ENCODE data around the gene SNX5. TPM values are rescaled to one million over a fixed set of nuclear protein-coding genes. Genes with fewer than 3 reads are reported as not detected.

SNX5 gene
- total and polyA plus RNA-seq, 2 of the 13 experiments (the other 11 are each of a cell fraction or from before 2014, with no cell fraction given): 664 to 1,040 TPM

DNA sequence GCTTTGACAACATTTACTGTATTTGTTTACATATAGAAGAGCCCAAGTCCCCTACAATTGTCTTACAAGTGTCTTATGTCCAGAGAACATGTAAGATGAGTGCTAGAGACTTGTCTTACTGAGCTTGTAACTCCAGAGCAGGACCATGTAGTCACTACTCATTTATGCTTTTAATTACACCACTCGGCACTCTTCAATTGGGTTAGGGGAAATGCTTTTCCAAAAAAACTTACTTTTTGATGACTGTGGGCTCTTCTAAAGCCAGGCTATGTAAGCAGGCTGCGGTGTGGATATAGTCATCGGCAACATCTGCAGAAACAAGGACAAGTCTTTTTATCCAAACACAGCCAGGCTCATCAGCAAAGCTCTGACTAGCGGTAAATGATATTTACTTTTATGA, 18.7 kb downstream of the SNX5 start (continued):
- peak; percentile 46; the same call in 1 of the 2 replicates for TF ChIP-seq RBFOX2 (IDR thresholded peaks at IDR 0.05; ENCODE audit: low read depth, low read length)
- TF ChIP-seq AGO2 (optimal IDR thresholded peaks at IDR 0.05; ENCODE audit: low read depth, low read length): peak; percentile 53
- peak; percentile 89 for TF ChIP-seq RBM22 (optimal IDR thresholded peaks at IDR 0.05; ENCODE audit: low read length)
- TF ChIP-seq ZNF256 (CRISPR knock-in tag; conservative IDR thresholded peaks at IDR 0.05): no peak

DNA sequence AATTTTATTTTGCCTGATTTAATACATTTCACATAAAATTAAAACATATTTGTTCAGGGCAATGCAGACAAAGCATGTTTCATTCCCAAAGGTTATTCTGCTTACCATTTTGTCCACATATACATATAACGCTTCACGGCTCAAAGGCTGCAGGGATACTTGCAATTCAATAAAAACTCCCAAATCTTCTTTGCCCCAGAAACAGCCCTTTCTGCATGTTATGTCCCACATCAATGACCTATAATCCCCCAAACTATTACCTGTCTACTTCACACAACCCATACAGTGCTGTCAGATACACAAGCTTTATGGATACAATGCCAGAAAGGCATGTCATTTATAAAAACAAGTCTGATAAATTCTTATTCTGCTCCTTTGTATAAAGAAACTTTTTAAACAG, 20.2 kb downstream of the SNX5 start:
- FAIRE-seq (no peak), DNase-seq (ENCODE audit: low spot score) (no peak), ATAC-seq (no peak)
- ChIA-PET POLR2A (interaction anchor here (1.1 kb wide), 1 partner anchor 13 kb away, joined by 3 read pairs; no protein-coding TSS in a partner anchor), CTCF (ENCODE audit: low intra/inter-chr PET ratio, low total read pairs) (no interaction called here)
- in situ Hi-C loops (cut with HindIII; ENCODE audit: extremely low pct_ligation_motif_present, low pct_unique_long_range_greater_than_20kb) (no loop called here), intact Hi-C loops (cut with micrococcal nuclease; ENCODE audit: unreplicated experiment) (no loop called here)
- no peak overlapping the region for H3K4me3 ChIP-seq (replicated peaks in 1 of 3; ENCODE audit: insufficient read depth in 1 of 3, low read depth in 2 of 3, low read length in 3 of 3)
- no TSS peak for BruUV-seq (replicated peaks)
- peaks cover 27% of the 10 kb centered on the region for H4K20me1 ChIP-seq (ENCODE audit: insufficient read depth, low read length)
- peaks cover 63 to 97% of the 10 kb centered on the region in 2 experiments for H3K36me3 ChIP-seq (replicated peaks in 1 of 2; ENCODE audit: control insufficient read depth in 1 of 2, insufficient read depth in 2 of 2, low read length in 2 of 2)
- H3K9me3 ChIP-seq (ENCODE audit: low read length): no peaks in the 10 kb centered on the region
- H3K4me2 ChIP-seq (ENCODE audit: low read depth, low read length): no peak overlapping the region
- H2AFZ ChIP-seq (ENCODE audit: low read length): no peak overlapping the region
- H3K27ac ChIP-seq (ENCODE audit: extremely low read length, insufficient read depth, low read length): no peak overlapping the region
- peaks cover 12% of the 10 kb centered on the region for H3K4me1 ChIP-seq (ENCODE audit: insufficient read depth, low read length)
- no peak overlapping the region for H3K9ac ChIP-seq (ENCODE audit: insufficient read depth, low read depth, low read length)
- peaks cover 67% of the 10 kb centered on the region for H3K79me2 ChIP-seq (ENCODE audit: insufficient read depth, low read length)
- TF ChIP-seq, protein P1, sequence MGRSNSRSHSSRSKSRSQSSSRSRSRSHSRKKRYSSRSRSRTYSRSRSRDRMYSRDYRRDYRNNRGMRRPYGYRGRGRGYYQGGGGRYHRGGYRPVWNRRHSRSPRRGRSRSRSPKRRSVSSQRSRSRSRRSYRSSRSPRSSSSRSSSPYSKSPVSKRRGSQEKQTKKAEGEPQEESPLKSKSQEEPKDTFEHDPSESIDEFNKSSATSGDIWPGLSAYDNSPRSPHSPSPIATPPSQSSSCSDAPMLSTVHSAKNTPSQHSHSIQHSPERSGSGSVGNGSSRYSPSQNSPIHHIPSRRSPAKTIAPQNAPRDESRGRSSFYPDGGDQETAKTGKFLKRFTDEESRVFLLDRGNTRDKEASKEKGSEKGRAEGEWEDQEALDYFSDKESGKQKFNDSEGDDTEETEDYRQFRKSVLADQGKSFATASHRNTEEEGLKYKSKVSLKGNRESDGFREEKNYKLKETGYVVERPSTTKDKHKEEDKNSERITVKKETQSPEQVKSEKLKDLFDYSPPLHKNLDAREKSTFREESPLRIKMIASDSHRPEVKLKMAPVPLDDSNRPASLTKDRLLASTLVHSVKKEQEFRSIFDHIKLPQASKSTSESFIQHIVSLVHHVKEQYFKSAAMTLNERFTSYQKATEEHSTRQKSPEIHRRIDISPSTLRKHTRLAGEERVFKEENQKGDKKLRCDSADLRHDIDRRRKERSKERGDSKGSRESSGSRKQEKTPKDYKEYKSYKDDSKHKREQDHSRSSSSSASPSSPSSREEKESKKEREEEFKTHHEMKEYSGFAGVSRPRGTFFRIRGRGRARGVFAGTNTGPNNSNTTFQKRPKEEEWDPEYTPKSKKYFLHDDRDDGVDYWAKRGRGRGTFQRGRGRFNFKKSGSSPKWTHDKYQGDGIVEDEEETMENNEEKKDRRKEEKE (IDR thresholded peaks at IDR 0.05): no peak
- TF ChIP-seq MTF1 (CRISPR knock-in tag; IDR thresholded peaks at IDR 0.05) (no peak), ZNF274 (CRISPR knock-in tag; IDR thresholded peaks at IDR 0.05) (no peak), RBM22 (optimal IDR thresholded peaks at IDR 0.05; ENCODE audit: low read length) (peak; percentile 98)
- 98% methylated on average over 2 of the region's 2 CpGs for WGBS (ENCODE audit: low lambda C conversion rate)
- H3K27me3 ChIP-seq (ENCODE audit: control insufficient read depth in 1 of 2, insufficient read depth in 2 of 2, low read length in 2 of 2): no peaks in the 10 kb centered on the region
